Endothelial cell of umbilical vein (primary cell): ENCODE results near the gene CCL21. TPM values are rescaled to one million over a fixed set of nuclear protein-coding genes. Genes with fewer than 3 reads are reported as not detected.

Experiments used
- BruUV-seq: library from RNA; stranded (reverse); fragments of 400-500 nt; replicated peaks from 2 replicates; lab custom pipeline; 2021; lab: Mats Ljungman, UMichigan
- CTCF ChIA-PET: fragments of 300-600, 350-600 bp; sonication (Branson Sonifier 250); formaldehyde crosslinking; loops from one replicate; lab custom pipeline; 2021; ENCODE audit warnings: antibody characterized with exemption, inconsistent platforms; lab: Charles Lee
- POLR2A ChIA-PET: fragments of 300-600, 350-600 bp; sonication (Branson Sonifier 250); formaldehyde crosslinking; loops from one replicate; lab custom pipeline; 2021; ENCODE audit warnings: antibody characterized with exemption, inconsistent platforms; lab: Charles Lee
- DNase-seq: peaks from one replicate; pipeline ENCODE4 v3.0.0-alpha.2; 2011; ENCODE audit warnings: low read depth, low spot score
- FAIRE-seq: peaks from 2 replicates; lab custom pipeline; 2011; peaks lifted over from hg19 to GRCh38; lab: Jason Lieb, UNC
- H2AFZ ChIP-seq: 2 replicates; pipeline ENCODE4 v1.6.0; 2012; ENCODE audit warnings: low read depth, low read length, control low read depth, inconsistent platforms
- H3K27ac ChIP-seq: 2 replicates; pipeline ENCODE4 v1.5.1; 2011; ENCODE audit warnings: low read depth, mild to moderate bottlenecking, control low read depth, low read length, moderate library complexity; ENCODE audit not compliant: insufficient read depth
- H3K27me3 ChIP-seq, 2 experiments: 2 replicates each; pipeline versions ENCODE4 v1.6.0 to v1.6.1; 2011; ENCODE audit warnings: low read length in 2 of 2, mixed read lengths in 1 of 2; ENCODE audit not compliant: control insufficient read depth in 2 of 2, insufficient read depth in 2 of 2
- H3K36me3 ChIP-seq, 2 experiments: 2 replicates in 1 of 2; 3 replicates in 1 of 2; pipeline ENCODE4 v1.5.1; 2011; ENCODE audit warnings: low read length in 2 of 2, mild to moderate bottlenecking in 1 of 2, moderate library complexity in 1 of 2; ENCODE audit not compliant: control insufficient read depth in 2 of 2, insufficient read depth in 2 of 2; ENCODE audit errors: extremely low read depth in 1 of 2
- H3K4me1 ChIP-seq: 3 replicates; pipeline ENCODE4 v1.5.1; 2011; ENCODE audit warnings: mild to moderate bottlenecking, low read length; ENCODE audit not compliant: control insufficient read depth, insufficient read depth; ENCODE audit errors: extremely low read depth
- H3K4me2 ChIP-seq: 2 replicates; pipeline ENCODE4 v1.6.1; 2011; ENCODE audit warnings: low read length, control low read depth, mixed read lengths; ENCODE audit not compliant: insufficient read depth
- H3K4me3 ChIP-seq, 3 experiments: fragments of 200-600 bp in 1 of 3; sonication (generic), shearing (Covaris generic) in 1 of 3; replicated peaks in 1 of 3; 2 replicates each; pipeline ENCODE4 v1.5.1; 2011 to 2016; ENCODE audit warnings: control low read depth in 3 of 3, low read length in 3 of 3, mild to moderate bottlenecking in 2 of 3, inconsistent platforms in 1 of 3, low read depth in 1 of 3, moderate library complexity in 1 of 3; ENCODE audit not compliant: insufficient read depth in 1 of 3
- H3K79me2 ChIP-seq: 2 replicates; pipeline ENCODE4 v1.6.0; 2012; ENCODE audit warnings: low read length, inconsistent platforms; ENCODE audit not compliant: control insufficient read depth, insufficient read depth
- H3K9ac ChIP-seq: replicated peaks from 2 replicates; pipeline ENCODE3; 2011; ENCODE audit warnings: low read length, control low read depth; ENCODE audit not compliant: insufficient read depth; ENCODE audit errors: extremely low read depth
- H3K9me1 ChIP-seq: replicated peaks from 3 replicates; pipeline ENCODE4 v1.6.0; 2011; ENCODE audit warnings: mild to moderate bottlenecking, low read length; ENCODE audit not compliant: control insufficient read depth, insufficient read depth; ENCODE audit errors: extremely low read depth
- H3K9me3 ChIP-seq: replicated peaks from 2 replicates; pipeline ENCODE4 v1.5.1; 2012; ENCODE audit warnings: low read length, inconsistent platforms; ENCODE audit not compliant: control insufficient read depth, insufficient read depth
- H4K20me1 ChIP-seq: replicated peaks from 2 replicates; pipeline ENCODE3; 2011; ENCODE audit warnings: mild to moderate bottlenecking, low read length; ENCODE audit not compliant: control insufficient read depth, insufficient read depth; ENCODE audit errors: extremely low read depth
- EZH2 ChIP-seq: IDR thresholded peaks from 2 replicates; pipeline ENCODE4 v1.6.1; 2012; ENCODE audit warnings: borderline replicate concordance, low read depth, mild to moderate bottlenecking, moderate library complexity, low read length, inconsistent platforms; ENCODE audit not compliant: severe bottlenecking
- FOS ChIP-seq: IDR thresholded peaks from 2 replicates; pipeline ENCODE4 v1.6.1; 2011; ENCODE audit warnings: mild to moderate bottlenecking, low read length, moderate library complexity, borderline replicate concordance; ENCODE audit not compliant: insufficient read depth
- GATA2 ChIP-seq: IDR thresholded peaks from 2 replicates; pipeline ENCODE4 v1.7.0; 2011; ENCODE audit warnings: low read depth, mild to moderate bottlenecking, moderate library complexity, mixed read lengths, low read length; ENCODE audit not compliant: insufficient read length, insufficient read depth
- JUN ChIP-seq: IDR thresholded peaks from 2 replicates; pipeline ENCODE4 v1.6.1; 2011; ENCODE audit warnings: borderline replicate concordance, low read depth; ENCODE audit not compliant: insufficient read length, insufficient read depth
- MAX ChIP-seq: IDR thresholded peaks from 2 replicates; pipeline ENCODE4 v1.6.1; 2011; ENCODE audit not compliant: insufficient read depth, insufficient read length
- MYC ChIP-seq: IDR thresholded peaks from one replicate; pipeline ENCODE4 v1.6.1; 2011; ENCODE audit warnings: mild to moderate bottlenecking, low read depth, low read length
- POLR2A ChIP-seq: IDR thresholded peaks from 2 replicates; pipeline ENCODE4 v1.6.1; 2012; ENCODE audit warnings: low read depth, mild to moderate bottlenecking, control low read depth, low read length
- POLR2AphosphoS5 ChIP-seq: IDR thresholded peaks from 2 replicates; pipeline ENCODE4 v1.6.1; 2012; ENCODE audit warnings: low read depth, mild to moderate bottlenecking, control low read depth, low read length, moderate library complexity; ENCODE audit not compliant: insufficient read depth
- dilution Hi-C: fragments of 300-500 bp; cut with MboI; formaldehyde crosslinking; loops from one replicate; pipeline ENCODE4 v1.15.0; 2019; ENCODE audit warnings: low sequenced_read_pairs; ENCODE audit not compliant: extremely low pct_ligation_motif_present
- intact Hi-C: fragments of 100-400 bp; cut with micrococcal nuclease; formaldehyde crosslinking; loops from one replicate; pipeline ENCODE4 v1.10.0; 2022
- polyA plus RNA-seq, 4 experiments: library from polyadenylated mRNA; depleted of rRNA in 3 of 4; stranded (reverse) in 3 of 4; unstranded in 1 of 4; fragments of >200 nt; gene quantifications; 2 replicates each; pipeline versions ENCODE4 v1.2.1 to v1.2.3, GENCODE V29; 2011 to 2012; ENCODE audit warnings: missing spikeins in 1 of 4
- total RNA-seq: library from RNA; stranded (reverse); gene quantifications from 2 replicates; pipeline ENCODE4 v1.2.3, GENCODE V29; 2021
- TF ChIP-seq, protein P1 (sequence below), 2 donors: IDR thresholded peaks; 1 replicate in 1 of 2; 2 replicates in 1 of 2; pipeline ENCODE4 v1.5.1; 2011; ENCODE audit warnings: low read length in 2 of 2, mild to moderate bottlenecking in 2 of 2, moderate library complexity in 2 of 2, control low read depth in 1 of 2, inconsistent platforms in 1 of 2, low read depth in 1 of 2; ENCODE audit not compliant: insufficient read depth in 1 of 2; ENCODE audit errors: extremely low read depth in 1 of 2

The CCL21 gene
- total and polyA plus RNA-seq, 2 donors (not counting 3 experiments of a cell fraction or from before 2014, with no cell fraction given): 0.17 TPM; not detected in 1

- H4K20me1 ChIP-seq: no peaks in the 10 kb centered on the region
- no peaks in the 10 kb centered on the region for H3K79me2 ChIP-seq
- H3K4me2 ChIP-seq: no peak overlapping the region
- TF ChIP-seq POLR2AphosphoS5: no peak
- TF ChIP-seq MAX: no peak
- no peak for TF ChIP-seq JUN
- TF ChIP-seq POLR2A: no peak
- no peak for TF ChIP-seq GATA2
- no peak for TF ChIP-seq MYC
- TF ChIP-seq, protein P1, sequence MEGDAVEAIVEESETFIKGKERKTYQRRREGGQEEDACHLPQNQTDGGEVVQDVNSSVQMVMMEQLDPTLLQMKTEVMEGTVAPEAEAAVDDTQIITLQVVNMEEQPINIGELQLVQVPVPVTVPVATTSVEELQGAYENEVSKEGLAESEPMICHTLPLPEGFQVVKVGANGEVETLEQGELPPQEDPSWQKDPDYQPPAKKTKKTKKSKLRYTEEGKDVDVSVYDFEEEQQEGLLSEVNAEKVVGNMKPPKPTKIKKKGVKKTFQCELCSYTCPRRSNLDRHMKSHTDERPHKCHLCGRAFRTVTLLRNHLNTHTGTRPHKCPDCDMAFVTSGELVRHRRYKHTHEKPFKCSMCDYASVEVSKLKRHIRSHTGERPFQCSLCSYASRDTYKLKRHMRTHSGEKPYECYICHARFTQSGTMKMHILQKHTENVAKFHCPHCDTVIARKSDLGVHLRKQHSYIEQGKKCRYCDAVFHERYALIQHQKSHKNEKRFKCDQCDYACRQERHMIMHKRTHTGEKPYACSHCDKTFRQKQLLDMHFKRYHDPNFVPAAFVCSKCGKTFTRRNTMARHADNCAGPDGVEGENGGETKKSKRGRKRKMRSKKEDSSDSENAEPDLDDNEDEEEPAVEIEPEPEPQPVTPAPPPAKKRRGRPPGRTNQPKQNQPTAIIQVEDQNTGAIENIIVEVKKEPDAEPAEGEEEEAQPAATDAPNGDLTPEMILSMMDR (IDR thresholded peaks at IDR 0.05; ENCODE audit: extremely low read depth in 1 of 2, insufficient read depth in 1 of 2, low read depth in 1 of 2, low read length in 2 of 2): no peak
- no peak for TF ChIP-seq EZH2
- TF ChIP-seq FOS: no peak
- CTCF ChIA-PET: interaction anchor here (1.0 kb wide), 1 partner anchor 13 kb away, joined by 4 read pairs; no protein-coding TSS in a partner anchor
- no peaks in the 10 kb centered on the region for H3K9me1 ChIP-seq
- no peaks in the 10 kb centered on the region for H3K9me3 ChIP-seq
- no peak overlapping the region for H3K27ac ChIP-seq
- H3K4me1 ChIP-seq: no peaks in the 10 kb centered on the region
- no peak overlapping the region for H3K9ac ChIP-seq
- DNase-seq (no peak), FAIRE-seq (no peak)
- intact Hi-C loops: no loop called here
- H3K36me3 ChIP-seq: no peaks in the 10 kb centered on the region
- POLR2A ChIA-PET: no interaction called here
- no peak overlapping the region for H3K4me3 ChIP-seq
- no TSS peak for BruUV-seq
- peaks cover 4 to 7% of the 10 kb centered on the region in 2 experiments for H3K27me3 ChIP-seq
- H2AFZ ChIP-seq: no peak overlapping the region
- dilution Hi-C loops: no loop called here
Measured at GRCh38 chr9:34689512-34689911, 20.4 kb downstream of the CCL21 start.
